HL-60 (cell line): ENCODE measurements around the gene SPATA32.

Source experiments
- DNase-seq, 2 experiments: peaks; one replicate each; pipeline ENCODE4 v3.0.0-alpha.2; 2010 to 2020; ENCODE audit warnings: low read depth in 1 of 2, low spot score in 1 of 2
- H3K27ac ChIP-seq: fragments of 250-450 bp; sonication (Bioruptor Pico); replicated peaks from 2 replicates; pipeline ENCODE4 v1.5.1; 2020; ENCODE audit warnings: mild to moderate bottlenecking, moderate library complexity
- H3K27me3 ChIP-seq: fragments of 250-450 bp; sonication (Bioruptor Pico); 2 replicates; pipeline ENCODE4 v1.5.1; 2021; ENCODE audit warnings: mild to moderate bottlenecking, moderate library complexity; ENCODE audit not compliant: insufficient read depth, poor library complexity, severe bottlenecking
- H3K4me3 ChIP-seq: replicated peaks from 2 replicates; pipeline ENCODE4 v1.5.1; 2011; ENCODE audit warnings: mild to moderate bottlenecking, control low read depth, low read length; ENCODE audit not compliant: insufficient read depth
- CTCF ChIP-seq: IDR thresholded peaks from one replicate; pipeline ENCODE4 v1.5.1; 2011; ENCODE audit warnings: low read length, control low read depth, inconsistent platforms; ENCODE audit not compliant: insufficient read depth
- GABPA ChIP-seq: IDR thresholded peaks from 2 replicates; pipeline ENCODE4 v1.6.1; 2012; ENCODE audit warnings: low read depth
- POLR2AphosphoS5 ChIP-seq: IDR thresholded peaks from 2 replicates; pipeline ENCODE4 v1.6.1; 2012; ENCODE audit warnings: low read depth
- SPI1 ChIP-seq: IDR thresholded peaks from 2 replicates; pipeline ENCODE4 v1.6.1; 2012; ENCODE audit warnings: low read depth, mild to moderate bottlenecking, borderline replicate concordance
- TF ChIP-seq, protein P1 (sequence below): IDR thresholded peaks from 2 replicates; pipeline ENCODE4 v1.6.1; 2012; ENCODE audit warnings: low read depth; ENCODE audit not compliant: insufficient replicate concordance

The SPATA32 gene

DNA sequence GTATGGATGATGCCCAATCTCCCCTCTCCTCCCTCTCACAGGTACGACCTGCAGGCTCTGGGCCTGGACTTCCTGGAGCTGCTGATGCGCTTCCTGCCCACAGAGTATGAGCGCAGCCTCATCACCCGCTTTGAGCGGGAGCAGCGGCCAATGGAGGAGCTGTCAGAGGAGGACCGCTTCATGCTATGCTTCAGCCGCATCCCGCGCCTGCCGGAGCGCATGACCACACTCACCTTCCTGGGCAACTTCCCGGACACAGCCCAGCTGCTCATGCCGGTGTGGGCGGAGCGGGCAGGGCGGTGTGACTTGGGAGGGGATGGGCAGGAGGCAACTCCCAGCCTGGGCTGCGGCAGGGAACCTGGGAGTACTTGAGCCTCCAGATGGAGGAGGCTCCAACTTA is 18.1 kb downstream of the SPATA32 start:
- TF ChIP-seq CTCF (no peak), GABPA (no peak), SPI1 (no peak), POLR2AphosphoS5 (no peak)
- TF ChIP-seq, protein P1, sequence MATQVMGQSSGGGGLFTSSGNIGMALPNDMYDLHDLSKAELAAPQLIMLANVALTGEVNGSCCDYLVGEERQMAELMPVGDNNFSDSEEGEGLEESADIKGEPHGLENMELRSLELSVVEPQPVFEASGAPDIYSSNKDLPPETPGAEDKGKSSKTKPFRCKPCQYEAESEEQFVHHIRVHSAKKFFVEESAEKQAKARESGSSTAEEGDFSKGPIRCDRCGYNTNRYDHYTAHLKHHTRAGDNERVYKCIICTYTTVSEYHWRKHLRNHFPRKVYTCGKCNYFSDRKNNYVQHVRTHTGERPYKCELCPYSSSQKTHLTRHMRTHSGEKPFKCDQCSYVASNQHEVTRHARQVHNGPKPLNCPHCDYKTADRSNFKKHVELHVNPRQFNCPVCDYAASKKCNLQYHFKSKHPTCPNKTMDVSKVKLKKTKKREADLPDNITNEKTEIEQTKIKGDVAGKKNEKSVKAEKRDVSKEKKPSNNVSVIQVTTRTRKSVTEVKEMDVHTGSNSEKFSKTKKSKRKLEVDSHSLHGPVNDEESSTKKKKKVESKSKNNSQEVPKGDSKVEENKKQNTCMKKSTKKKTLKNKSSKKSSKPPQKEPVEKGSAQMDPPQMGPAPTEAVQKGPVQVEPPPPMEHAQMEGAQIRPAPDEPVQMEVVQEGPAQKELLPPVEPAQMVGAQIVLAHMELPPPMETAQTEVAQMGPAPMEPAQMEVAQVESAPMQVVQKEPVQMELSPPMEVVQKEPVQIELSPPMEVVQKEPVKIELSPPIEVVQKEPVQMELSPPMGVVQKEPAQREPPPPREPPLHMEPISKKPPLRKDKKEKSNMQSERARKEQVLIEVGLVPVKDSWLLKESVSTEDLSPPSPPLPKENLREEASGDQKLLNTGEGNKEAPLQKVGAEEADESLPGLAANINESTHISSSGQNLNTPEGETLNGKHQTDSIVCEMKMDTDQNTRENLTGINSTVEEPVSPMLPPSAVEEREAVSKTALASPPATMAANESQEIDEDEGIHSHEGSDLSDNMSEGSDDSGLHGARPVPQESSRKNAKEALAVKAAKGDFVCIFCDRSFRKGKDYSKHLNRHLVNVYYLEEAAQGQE, result no peak
- Histone ChIP-seq H3K27me3 (no peaks in the 10 kb centered on the region), H3K27ac (no peak overlapping the region), H3K4me3 (no peak overlapping the region)
- no peak for DNase-seq

GRCh38 chr17:45242029-45242414 is 19.9 kb downstream of the SPATA32 start:
- no peak for DNase-seq
- TF ChIP-seq SPI1 (no peak), POLR2AphosphoS5 (no peak), GABPA (no peak)
- TF ChIP-seq, protein P1, result no peak
- Histone ChIP-seq H3K4me3 (no peak overlapping the region), H3K27ac (no peak overlapping the region), H3K27me3 (no peaks in the 10 kb centered on the region)

- H3K4me3 ChIP-seq, result no peak overlapping the region
- no peak for TF ChIP-seq GABPA
- TF ChIP-seq, protein P1, result no peak
- no peak for TF ChIP-seq SPI1
- TF ChIP-seq POLR2AphosphoS5, result no peak
- no peak for TF ChIP-seq CTCF
- H3K27ac ChIP-seq, result no peak overlapping the region
- H3K27me3 ChIP-seq, result no peaks in the 10 kb centered on the region
- no peak for DNase-seq
Observed at GRCh38 chr17:45241328-45242028, 20.4 kb downstream of the SPATA32 start.
